K562 (cell line): ENCODE data around the gene PRDX3. TPM values are rescaled to one million over a fixed set of nuclear protein-coding genes. Genes with fewer than 3 reads are reported as not detected.

ENCODE experiments used
- CBFA2T3 ChIP-seq: fragments of 450-650 bp; IDR thresholded peaks from 2 replicates; pipeline ENCODE4 v1.6.1; 2017
- CEBPB ChIP-seq: fragments of 450-650 bp; IDR thresholded peaks from 2 replicates; pipeline ENCODE4 v1.6.1; 2016; ENCODE audit warnings: missing genetic modification characterization, missing compliant biosample characterization
- CEBPG ChIP-seq, 3 experiments: fragments of 200-800 bp in 1 of 3; sonication (Bioruptor generic) in 1 of 3; sonication (generic) in 1 of 3; formaldehyde crosslinking in 1 of 3; IDR thresholded peaks in 2 of 3; conservative IDR thresholded peaks in 1 of 3; 2 replicates each; pipeline versions ENCODE4 v1.6.1 to v1.8.0; 2016 to 2022; ENCODE audit warnings: missing compliant biosample characterization in 2 of 3, missing genetic modification characterization in 2 of 3, mild to moderate bottlenecking in 1 of 3, missing genetic modification reagents in 1 of 3
- CXXC5 ChIP-seq: fragments of 250-450 bp; sonication (Bioruptor Pico); IDR thresholded peaks from 2 replicates; pipeline ENCODE4 v1.8.0; 2022; ENCODE audit warnings: inconsistent platforms, mild to moderate bottlenecking, moderate library complexity
- DMBX1 ChIP-seq: fragments of 250-450 bp; sonication (Bioruptor Pico); IDR thresholded peaks from 2 replicates; pipeline ENCODE4 v1.8.0; 2022; ENCODE audit warnings: inconsistent platforms, mild to moderate bottlenecking, moderate library complexity, borderline replicate concordance
- ESRRA ChIP-seq: fragments of 450-650 bp; IDR thresholded peaks from 2 replicates; pipeline ENCODE4 v1.6.1; 2014; ENCODE audit warnings: low read depth, mild to moderate bottlenecking, moderate library complexity, borderline replicate concordance
- EZH2 ChIP-seq: IDR thresholded peaks from 2 replicates; pipeline ENCODE4 v1.6.1; 2012; ENCODE audit warnings: low read depth, mild to moderate bottlenecking, inconsistent platforms, low read length, borderline replicate concordance
- HCFC1 ChIP-seq: IDR thresholded peaks from 2 replicates; pipeline ENCODE4 v1.6.1; 2012; ENCODE audit warnings: low read depth, low read length, improper control_type of control experiment
- IRF9 ChIP-seq: fragments of 450-650 bp; IDR thresholded peaks from 2 replicates; pipeline ENCODE4 v1.6.1; 2016; ENCODE audit warnings: missing biosample characterization, missing genetic modification characterization
- NCOA1 ChIP-seq: fragments of 450-650 bp; IDR thresholded peaks from 2 replicates; pipeline ENCODE4 v1.6.1; 2016; ENCODE audit warnings: low read depth
- PCBP1 ChIP-seq: fragments of 200-400 bp; formaldehyde crosslinking; IDR thresholded peaks from 2 replicates; pipeline ENCODE4 v1.6.1; 2018; ENCODE audit warnings: mild to moderate bottlenecking, low read depth, low read length; ENCODE audit not compliant: poor library complexity, severe bottlenecking
- RFX1 ChIP-seq: fragments of 450-650 bp; IDR thresholded peaks from 2 replicates; pipeline ENCODE4 v1.6.1; 2016; ENCODE audit warnings: mild to moderate bottlenecking, moderate library complexity
- SPI1 ChIP-seq: IDR thresholded peaks from 2 replicates; pipeline ENCODE4 v1.6.1; 2011; ENCODE audit warnings: low read depth, low read length, control low read depth, borderline replicate concordance
- SRF ChIP-seq, 2 experiments: fragments of 250-450, 450-650 bp in 1 of 2; sonication (Bioruptor Pico) in 1 of 2; sonication (generic) in 1 of 2; formaldehyde crosslinking; IDR thresholded peaks; 2 replicates each; pipeline versions ENCODE4 v1.5.0 to v1.5.1; 2020 to 2022; ENCODE audit warnings: mild to moderate bottlenecking in 1 of 2, missing genetic modification reagents in 1 of 2
- TCF3 ChIP-seq: sonication (generic); formaldehyde crosslinking; IDR thresholded peaks from 2 replicates; pipeline ENCODE4 v1.4.0; 2020; ENCODE audit warnings: mild to moderate bottlenecking, missing genetic modification reagents
- ZBTB7A ChIP-seq: IDR thresholded peaks from 2 replicates; pipeline ENCODE4 v1.6.1; 2011; ENCODE audit warnings: low read depth, mild to moderate bottlenecking, low read length, moderate library complexity, borderline replicate concordance; ENCODE audit not compliant: control insufficient read depth
- ZNF134 ChIP-seq: fragments of 250-450 bp; sonication (Bioruptor Pico); conservative IDR thresholded peaks from 2 replicates; pipeline ENCODE4 v1.4.0; 2020
- ZNF561 ChIP-seq: fragments of 450-650 bp; formaldehyde crosslinking; conservative IDR thresholded peaks from 2 replicates; pipeline ENCODE4 v1.4.0; 2020; ENCODE audit warnings: mild to moderate bottlenecking, moderate library complexity
- ZNF766 ChIP-seq: fragments of 200-800 bp; sonication (Bioruptor generic); conservative IDR thresholded peaks from 2 replicates; pipeline ENCODE4 v1.6.1; 2016; ENCODE audit warnings: missing genetic modification characterization, missing compliant biosample characterization
- polyA plus RNA-seq, 8 experiments: library from polyadenylated mRNA; depleted of rRNA in 4 of 8; stranded (reverse) in 5 of 8; unstranded in 3 of 8; fragments of >200 nt; fragmentation: Nextera tagmentation in 2 of 8; fragmentation: Illumina TruSeq in 1 of 8; extraction: Ambion mirVana in 2 of 8; extraction: Trizol in 1 of 8; gene quantifications; 2 replicates each; pipeline versions ENCODE4 v1.2.1 to v1.2.3, GENCODE V29; 2011 to 2014; ENCODE audit warnings: inconsistent platforms in 1 of 8, missing spikeins in 1 of 8
- total RNA-seq, 7 experiments: library from RNA; depleted of rRNA in 6 of 7; stranded (reverse); fragments of >200 nt in 6 of 7; fragmentation: Illumina TruSeq in 2 of 7; extraction: Trizol in 2 of 7; gene quantifications; 2 replicates each; pipeline versions ENCODE4 v1.2.1 to v1.2.3, GENCODE V29; 2011 to 2021; ENCODE audit warnings: low replicate concordance in 1 of 7
- TF ChIP-seq, protein P1 (sequence below): IDR thresholded peaks from 2 replicates; pipeline ENCODE4 v1.6.1; 2012; ENCODE audit warnings: low read depth, low read length, improper control_type of control experiment, borderline replicate concordance
- TF ChIP-seq, protein P2 (sequence below): fragments of 250-450 bp; sonication (Bioruptor Pico); IDR thresholded peaks from 2 replicates; pipeline ENCODE4 v1.9.0; 2021; ENCODE audit warnings: mild to moderate bottlenecking
- TF ChIP-seq, protein P3 (sequence below): fragments of 150-350 bp; conservative IDR thresholded peaks from 2 replicates; pipeline ENCODE4 v1.6.1; 2014; ENCODE audit warnings: low read length

The PRDX3 gene
- total and polyA plus RNA-seq, 9 of the 15 experiments (the other 6 are each of a cell fraction or from before 2014, with no cell fraction given): 122 to 994 (median 173) TPM

- TF ChIP-seq, protein P1, sequence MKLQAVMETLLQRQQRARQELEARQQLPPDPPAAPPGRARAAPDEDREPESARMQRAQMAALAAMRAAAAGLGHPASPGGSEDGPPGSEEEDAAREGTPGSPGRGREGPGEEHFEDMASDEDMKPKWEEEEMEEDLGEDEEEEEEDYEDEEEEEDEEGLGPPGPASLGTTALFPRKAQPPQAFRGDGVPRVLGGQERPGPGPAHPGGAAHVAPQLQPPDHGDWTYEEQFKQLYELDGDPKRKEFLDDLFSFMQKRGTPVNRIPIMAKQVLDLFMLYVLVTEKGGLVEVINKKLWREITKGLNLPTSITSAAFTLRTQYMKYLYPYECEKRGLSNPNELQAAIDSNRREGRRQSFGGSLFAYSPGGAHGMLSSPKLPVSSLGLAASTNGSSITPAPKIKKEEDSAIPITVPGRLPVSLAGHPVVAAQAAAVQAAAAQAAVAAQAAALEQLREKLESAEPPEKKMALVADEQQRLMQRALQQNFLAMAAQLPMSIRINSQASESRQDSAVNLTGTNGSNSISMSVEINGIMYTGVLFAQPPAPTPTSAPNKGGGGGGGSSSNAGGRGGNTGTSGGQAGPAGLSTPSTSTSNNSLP: no peak
- 0 out of 2 replicates have a peak, but pooled peaks have one; percentile 37 for TF ChIP-seq HCFC1
- no peak for TF ChIP-seq EZH2
- no peak for TF ChIP-seq SPI1
- peak; percentile 71 for TF ChIP-seq CEBPB (tag)
- no peak for TF ChIP-seq PCBP1
- 0 out of 2 replicates have a peak, but pooled peaks have one; percentile 14 for TF ChIP-seq CBFA2T3
- no peak for TF ChIP-seq IRF9 (tag)
- TF ChIP-seq RFX1: no peak
- 0 out of 2 replicates have a peak, but pooled peaks have one; percentile 31 for TF ChIP-seq DMBX1 (CRISPR knock-in tag)
- no peak for TF ChIP-seq ESRRA
- no peak for TF ChIP-seq ZNF561
- peak; percentile 41; the same call in 1 of the 2 replicates for TF ChIP-seq ZNF134
- no peak for TF ChIP-seq SRF (CRISPR knock-in tag; IDR thresholded peaks at IDR 0.05)
- no peak for TF ChIP-seq NCOA1
- TF ChIP-seq, protein P2, sequence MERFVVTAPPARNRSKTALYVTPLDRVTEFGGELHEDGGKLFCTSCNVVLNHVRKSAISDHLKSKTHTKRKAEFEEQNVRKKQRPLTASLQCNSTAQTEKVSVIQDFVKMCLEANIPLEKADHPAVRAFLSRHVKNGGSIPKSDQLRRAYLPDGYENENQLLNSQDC (CRISPR knock-in tag): no peak
- TF ChIP-seq, protein P3, sequence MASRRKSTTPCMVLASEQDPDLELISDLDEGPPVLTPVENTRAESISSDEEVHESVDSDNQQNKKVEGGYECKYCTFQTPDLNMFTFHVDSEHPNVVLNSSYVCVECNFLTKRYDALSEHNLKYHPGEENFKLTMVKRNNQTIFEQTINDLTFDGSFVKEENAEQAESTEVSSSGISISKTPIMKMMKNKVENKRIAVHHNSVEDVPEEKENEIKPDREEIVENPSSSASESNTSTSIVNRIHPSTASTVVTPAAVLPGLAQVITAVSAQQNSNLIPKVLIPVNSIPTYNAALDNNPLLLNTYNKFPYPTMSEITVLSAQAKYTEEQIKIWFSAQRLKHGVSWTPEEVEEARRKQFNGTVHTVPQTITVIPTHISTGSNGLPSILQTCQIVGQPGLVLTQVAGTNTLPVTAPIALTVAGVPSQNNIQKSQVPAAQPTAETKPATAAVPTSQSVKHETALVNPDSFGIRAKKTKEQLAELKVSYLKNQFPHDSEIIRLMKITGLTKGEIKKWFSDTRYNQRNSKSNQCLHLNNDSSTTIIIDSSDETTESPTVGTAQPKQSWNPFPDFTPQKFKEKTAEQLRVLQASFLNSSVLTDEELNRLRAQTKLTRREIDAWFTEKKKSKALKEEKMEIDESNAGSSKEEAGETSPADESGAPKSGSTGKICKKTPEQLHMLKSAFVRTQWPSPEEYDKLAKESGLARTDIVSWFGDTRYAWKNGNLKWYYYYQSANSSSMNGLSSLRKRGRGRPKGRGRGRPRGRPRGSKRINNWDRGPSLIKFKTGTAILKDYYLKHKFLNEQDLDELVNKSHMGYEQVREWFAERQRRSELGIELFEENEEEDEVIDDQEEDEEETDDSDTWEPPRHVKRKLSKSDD: no peak
- TF ChIP-seq CEBPG (CRISPR knock-in tag; IDR thresholded peaks at IDR 0.05): no peak
- TF ChIP-seq CEBPG (tag; conservative IDR thresholded peaks at IDR 0.05 in 1 of 2, IDR thresholded peaks at IDR 0.05 in 1 of 2): 0 out of 4 replicates have a peak, but pooled peaks of 1 of the 2 experiments have one; percentile 12
- peak; percentile 67 for TF ChIP-seq ZNF766 (CRISPR knock-in tag)
- TF ChIP-seq ZBTB7A: no peak
- TF ChIP-seq TCF3 (CRISPR knock-in tag): no peak
- TF ChIP-seq CXXC5 (CRISPR knock-in tag): 0 out of 2 replicates have a peak, but pooled peaks have one; percentile 11
Observed at GRCh38 chr10:119131512-119132240, 46.9 kb downstream of the PRDX3 start (continued).
